ENCODE results near the gene CDK5. TPM values are rescaled to one million over a fixed set of nuclear protein-coding genes. Genes with fewer than 3 reads are reported as not detected.

The CDK5 gene
- total RNA-seq, 1 experiment from 2014 or later, result 23.8 TPM

- Mint-ChIP-seq H3K27ac (ENCODE audit: unreplicated experiment) (peak overlapping the region; percentile 37), H3K36me3 (ENCODE audit: insufficient read depth, unreplicated experiment) (peaks cover 25% of the 10 kb centered on the region), H3K9me3 (ENCODE audit: unreplicated experiment) (no peaks in the 10 kb centered on the region), H3K27me3 (ENCODE audit: insufficient read depth, unreplicated experiment) (no peaks in the 10 kb centered on the region), H3K4me3 (ENCODE audit: unreplicated experiment) (peak overlapping the region; percentile 7), H3K4me1 (ENCODE audit: low read depth, unreplicated experiment) (peaks cover 22% of the 10 kb centered on the region)
- intact Hi-C loops (cut with micrococcal nuclease; ENCODE audit: unreplicated experiment), result loop anchor here (1.0 kb wide), 1 partner anchor 20 kb away; no protein-coding TSS in a partner anchor
- ChIA-PET POLR2A (no interaction called here), CTCF (interaction anchor here (0.8 kb wide), 1 partner anchor 63 kb away, joined by 5 read pairs; the partner anchor contains the start of gene ABCB8)
- H3K27me3 ChIP-seq (replicated peaks; ENCODE audit: control insufficient read depth, insufficient read depth, low read length), result no peaks in the 10 kb centered on the region
- no TSS peak for BruUV-seq (replicated peaks)
- DNase-seq, result peak; percentile 80 to 83
- peaks cover 12% of the 10 kb centered on the region; the same call in 1 of the 2 replicates for H3K4me1 ChIP-seq
- no peak overlapping the region for H3K4me3 ChIP-seq (ENCODE audit: low read depth, low read length)
- peaks cover 1% of the 10 kb centered on the region for H3K36me3 ChIP-seq (ENCODE audit: control insufficient read depth, insufficient read depth, low read length)
- no peaks in the 10 kb centered on the region for H3K9me3 ChIP-seq
- TF ChIP-seq, protein P1, sequence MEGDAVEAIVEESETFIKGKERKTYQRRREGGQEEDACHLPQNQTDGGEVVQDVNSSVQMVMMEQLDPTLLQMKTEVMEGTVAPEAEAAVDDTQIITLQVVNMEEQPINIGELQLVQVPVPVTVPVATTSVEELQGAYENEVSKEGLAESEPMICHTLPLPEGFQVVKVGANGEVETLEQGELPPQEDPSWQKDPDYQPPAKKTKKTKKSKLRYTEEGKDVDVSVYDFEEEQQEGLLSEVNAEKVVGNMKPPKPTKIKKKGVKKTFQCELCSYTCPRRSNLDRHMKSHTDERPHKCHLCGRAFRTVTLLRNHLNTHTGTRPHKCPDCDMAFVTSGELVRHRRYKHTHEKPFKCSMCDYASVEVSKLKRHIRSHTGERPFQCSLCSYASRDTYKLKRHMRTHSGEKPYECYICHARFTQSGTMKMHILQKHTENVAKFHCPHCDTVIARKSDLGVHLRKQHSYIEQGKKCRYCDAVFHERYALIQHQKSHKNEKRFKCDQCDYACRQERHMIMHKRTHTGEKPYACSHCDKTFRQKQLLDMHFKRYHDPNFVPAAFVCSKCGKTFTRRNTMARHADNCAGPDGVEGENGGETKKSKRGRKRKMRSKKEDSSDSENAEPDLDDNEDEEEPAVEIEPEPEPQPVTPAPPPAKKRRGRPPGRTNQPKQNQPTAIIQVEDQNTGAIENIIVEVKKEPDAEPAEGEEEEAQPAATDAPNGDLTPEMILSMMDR (IDR thresholded peaks at IDR 0.05; ENCODE audit: insufficient read depth in 1 of 2, low read depth in 1 of 2, low read length in 1 of 2, severe bottlenecking in 1 of 2, unreplicated experiment in 1 of 2), result peak; percentile 72 to 81
Observed at GRCh38 chr7:151091431-151091830, 33.7 kb upstream of the CDK5 start.

DNA sequence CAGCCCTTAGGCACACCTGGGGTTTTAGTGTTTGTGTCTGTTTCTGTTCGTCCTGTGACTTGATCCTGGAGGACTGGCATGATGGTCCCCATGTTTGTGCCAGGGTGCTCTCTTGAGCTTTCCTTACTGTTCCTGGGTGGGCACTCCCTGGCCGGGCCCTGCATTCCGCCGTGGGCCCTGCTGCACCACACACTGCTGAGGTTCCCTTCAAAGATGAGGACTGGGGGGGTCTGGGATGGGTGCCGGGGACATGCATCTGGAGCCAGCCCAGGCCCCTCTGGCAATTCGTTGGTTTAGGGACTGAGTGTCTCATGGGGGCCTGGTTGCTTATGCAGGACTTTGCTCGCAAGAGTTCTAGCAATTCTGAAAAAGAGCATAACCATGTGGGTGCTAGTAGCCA lies 33.3 kb upstream of the CDK5 start:
- peak overlapping the region; percentile 7 for H3K4me3 Mint-ChIP-seq (ENCODE audit: unreplicated experiment)
- ChIA-PET CTCF (no interaction called here), POLR2A (no interaction called here)
- Histone ChIP-seq H3K4me1 (peaks cover 12% of the 10 kb centered on the region; the same call in 1 of the 2 replicates), H3K4me3 (ENCODE audit: low read depth, low read length) (no peak overlapping the region), H3K36me3 (ENCODE audit: control insufficient read depth, insufficient read depth, low read length) (peaks cover 1% of the 10 kb centered on the region), H3K27me3 (replicated peaks; ENCODE audit: control insufficient read depth, insufficient read depth, low read length) (no peaks in the 10 kb centered on the region), H3K9me3 (no peaks in the 10 kb centered on the region)
- peaks cover 22% of the 10 kb centered on the region for H3K4me1 Mint-ChIP-seq (ENCODE audit: low read depth, unreplicated experiment)
- H3K9me3 Mint-ChIP-seq (ENCODE audit: unreplicated experiment), result no peaks in the 10 kb centered on the region
- BruUV-seq (replicated peaks), result no TSS peak
- H3K27ac Mint-ChIP-seq (ENCODE audit: unreplicated experiment), result peak overlapping the region; percentile 37
- DNase-seq, result no peak
- H3K27me3 Mint-ChIP-seq (ENCODE audit: insufficient read depth, unreplicated experiment), result no peaks in the 10 kb centered on the region
- TF ChIP-seq, protein P1 (IDR thresholded peaks at IDR 0.05; ENCODE audit: insufficient read depth in 1 of 2, low read depth in 1 of 2, low read length in 1 of 2, severe bottlenecking in 1 of 2, unreplicated experiment in 1 of 2), result no peak
- intact Hi-C loops (cut with micrococcal nuclease; ENCODE audit: unreplicated experiment), result loop anchor here (1.0 kb wide), 1 partner anchor 20 kb away; no protein-coding TSS in a partner anchor
- peaks cover 26% of the 10 kb centered on the region for H3K36me3 Mint-ChIP-seq (ENCODE audit: insufficient read depth, unreplicated experiment)

GRCh38 chr7:151089893-151090730 lies 32.4 kb upstream of the CDK5 start:
- intact Hi-C loops (cut with micrococcal nuclease; ENCODE audit: unreplicated experiment), result no loop called here
- CTCF ChIA-PET, result no interaction called here

More at GRCh38 chr7:151089893-151090730, 32.4 kb upstream of the CDK5 start:
- Histone ChIP-seq H3K9me3 (no peaks in the 10 kb centered on the region), H3K4me3 (ENCODE audit: low read depth, low read length) (no peak overlapping the region), H3K4me1 (peaks cover 17% of the 10 kb centered on the region), H3K36me3 (ENCODE audit: control insufficient read depth, insufficient read depth, low read length) (peaks cover 1% of the 10 kb centered on the region), H3K27me3 (replicated peaks; ENCODE audit: control insufficient read depth, insufficient read depth, low read length) (no peaks in the 10 kb centered on the region)
- H3K27ac Mint-ChIP-seq (ENCODE audit: unreplicated experiment), result peak overlapping the region; percentile 24
- H3K4me3 Mint-ChIP-seq (ENCODE audit: unreplicated experiment), result peak overlapping the region; percentile 65
- H3K4me1 Mint-ChIP-seq (ENCODE audit: low read depth, unreplicated experiment), result peaks cover 25% of the 10 kb centered on the region
- no peaks in the 10 kb centered on the region for H3K27me3 Mint-ChIP-seq (ENCODE audit: insufficient read depth, unreplicated experiment)
- POLR2A ChIA-PET, result no interaction called here
- H3K9me3 Mint-ChIP-seq (ENCODE audit: unreplicated experiment), result no peaks in the 10 kb centered on the region
- DNase-seq, result no peak
- no TSS peak for BruUV-seq (replicated peaks)
- TF ChIP-seq, protein P1 (IDR thresholded peaks at IDR 0.05; ENCODE audit: insufficient read depth in 1 of 2, low read depth in 1 of 2, low read length in 1 of 2, severe bottlenecking in 1 of 2, unreplicated experiment in 1 of 2), result no peak
- peaks cover 32% of the 10 kb centered on the region for H3K36me3 Mint-ChIP-seq (ENCODE audit: insufficient read depth, unreplicated experiment)
